ENCODE measurements around the gene ZFY. TPM values are rescaled to one million over a fixed set of nuclear protein-coding genes. Genes with fewer than 3 reads are reported as not detected.
"Not testable (repeated sequence)": the region's sequence is repeated elsewhere in the genome, so short reads cannot be mapped to it uniquely, and the experiment has no call there.

The ZFY gene
- total RNA-seq, 1 experiment from 2014 or later, result not detected

- H3K36me3 ChIP-seq (ENCODE audit: insufficient read depth, low read length); H3K4me3 ChIP-seq (ENCODE audit: low read length); H3K79me2 ChIP-seq (ENCODE audit: low read length); DNase-seq; H3K27me3 ChIP-seq (ENCODE audit: low read length); H3K9me2 ChIP-seq (replicated peaks; ENCODE audit: insufficient read depth, low read length); H3K4me1 ChIP-seq (ENCODE audit: low read length); H3K9me3 ChIP-seq (ENCODE audit: low read length); H4K20me1 ChIP-seq (ENCODE audit: insufficient read depth, low read depth, low read length); H2AFZ ChIP-seq (ENCODE audit: low read length); H3K9ac ChIP-seq (ENCODE audit: low read length); H3K27ac ChIP-seq (ENCODE audit: low read length); H3K4me2 ChIP-seq (ENCODE audit: low read depth, low read length, poor library complexity, severe bottlenecking): not testable (repeated sequence)
These were observed 52.0 kb downstream of the ZFY start for GRCh38 chrY:2987178-2987577.

GRCh38 chrY:2997369-2997768 is 62.2 kb downstream of the ZFY start:
- H3K36me3 ChIP-seq (ENCODE audit: insufficient read depth, low read length); H3K4me1 ChIP-seq (ENCODE audit: low read length); H3K9me2 ChIP-seq (replicated peaks; ENCODE audit: insufficient read depth, low read length); H3K9me3 ChIP-seq (ENCODE audit: low read length); H3K27ac ChIP-seq (ENCODE audit: low read length); DNase-seq; H3K79me2 ChIP-seq (ENCODE audit: low read length); H2AFZ ChIP-seq (ENCODE audit: low read length); H3K27me3 ChIP-seq (ENCODE audit: low read length); H3K9ac ChIP-seq (ENCODE audit: low read length); H4K20me1 ChIP-seq (ENCODE audit: insufficient read depth, low read depth, low read length); H3K4me3 ChIP-seq (ENCODE audit: low read length); H3K4me2 ChIP-seq (ENCODE audit: low read depth, low read length, poor library complexity, severe bottlenecking): not testable (repeated sequence)

GRCh38 chrY:3002190-3002589 is 67.0 kb downstream of the ZFY start:
- Histone ChIP-seq H3K27me3 (ENCODE audit: low read length) (no peaks in the 10 kb centered on the region), H3K79me2 (ENCODE audit: low read length) (no peaks in the 10 kb centered on the region), H3K27ac (ENCODE audit: low read length) (no peak overlapping the region), H3K9ac (ENCODE audit: low read length) (no peak overlapping the region), H4K20me1 (ENCODE audit: insufficient read depth, low read depth, low read length) (no peaks in the 10 kb centered on the region), H2AFZ (ENCODE audit: low read length) (no peak overlapping the region), H3K9me3 (ENCODE audit: low read length) (no peaks in the 10 kb centered on the region), H3K4me1 (ENCODE audit: low read length) (no peaks in the 10 kb centered on the region), H3K9me2 (replicated peaks; ENCODE audit: insufficient read depth, low read length) (no peaks in the 10 kb centered on the region), H3K36me3 (ENCODE audit: insufficient read depth, low read length) (no peaks in the 10 kb centered on the region), H3K4me2 (ENCODE audit: low read depth, low read length, poor library complexity, severe bottlenecking) (no peak overlapping the region), H3K4me3 (ENCODE audit: low read length) (no peak overlapping the region)
- no peak for DNase-seq

- Histone ChIP-seq H3K79me2 (ENCODE audit: low read length) (no peaks in the 10 kb centered on the region), H4K20me1 (ENCODE audit: insufficient read depth, low read depth, low read length) (no peaks in the 10 kb centered on the region), H3K4me2 (ENCODE audit: low read depth, low read length, poor library complexity, severe bottlenecking) (no peak overlapping the region), H3K9me3 (ENCODE audit: low read length) (no peaks in the 10 kb centered on the region), H3K9me2 (replicated peaks; ENCODE audit: insufficient read depth, low read length) (no peaks in the 10 kb centered on the region), H3K4me1 (ENCODE audit: low read length) (no peaks in the 10 kb centered on the region), H3K9ac (ENCODE audit: low read length) (no peak overlapping the region), H3K36me3 (ENCODE audit: insufficient read depth, low read length) (no peaks in the 10 kb centered on the region), H3K27me3 (ENCODE audit: low read length) (no peaks in the 10 kb centered on the region), H2AFZ (ENCODE audit: low read length) (no peak overlapping the region), H3K27ac (ENCODE audit: low read length) (no peak overlapping the region), H3K4me3 (ENCODE audit: low read length) (no peak overlapping the region)
- no peak for DNase-seq
These were observed 67.7 kb downstream of the ZFY start for GRCh38 chrY:3002680-3003515.

- H3K27me3 ChIP-seq (ENCODE audit: low read length), result no peaks in the 10 kb centered on the region
- no peaks in the 10 kb centered on the region for H3K4me1 ChIP-seq (ENCODE audit: low read length)
- no peak overlapping the region for H3K27ac ChIP-seq (ENCODE audit: low read length)
- no peak overlapping the region for H3K4me2 ChIP-seq (ENCODE audit: low read depth, low read length, poor library complexity, severe bottlenecking)
- no peak overlapping the region for H3K4me3 ChIP-seq (ENCODE audit: low read length)
- H4K20me1 ChIP-seq (ENCODE audit: insufficient read depth, low read depth, low read length), result no peaks in the 10 kb centered on the region
- H3K9ac ChIP-seq (ENCODE audit: low read length), result no peak overlapping the region
- DNase-seq, result no peak
- H3K79me2 ChIP-seq (ENCODE audit: low read length), result no peaks in the 10 kb centered on the region
- no peaks in the 10 kb centered on the region for H3K9me3 ChIP-seq (ENCODE audit: low read length)
- no peak overlapping the region for H2AFZ ChIP-seq (ENCODE audit: low read length)
- no peaks in the 10 kb centered on the region for H3K36me3 ChIP-seq (ENCODE audit: insufficient read depth, low read length)
- no peaks in the 10 kb centered on the region for H3K9me2 ChIP-seq (replicated peaks; ENCODE audit: insufficient read depth, low read length)
These were observed 68.3 kb downstream of the ZFY start for GRCh38 chrY:3003516-3003830.

- Histone ChIP-seq H3K4me3 (ENCODE audit: low read length) (no peak overlapping the region), H3K27me3 (ENCODE audit: low read length) (no peaks in the 10 kb centered on the region), H2AFZ (ENCODE audit: low read length) (no peak overlapping the region), H3K27ac (ENCODE audit: low read length) (no peak overlapping the region), H3K9me2 (replicated peaks; ENCODE audit: insufficient read depth, low read length) (no peaks in the 10 kb centered on the region), H3K9ac (ENCODE audit: low read length) (no peak overlapping the region), H3K79me2 (ENCODE audit: low read length) (no peaks in the 10 kb centered on the region), H3K4me2 (ENCODE audit: low read depth, low read length, poor library complexity, severe bottlenecking) (no peak overlapping the region), H3K9me3 (ENCODE audit: low read length) (no peaks in the 10 kb centered on the region), H3K36me3 (ENCODE audit: insufficient read depth, low read length) (no peaks in the 10 kb centered on the region), H4K20me1 (ENCODE audit: insufficient read depth, low read depth, low read length) (no peaks in the 10 kb centered on the region), H3K4me1 (ENCODE audit: low read length) (no peaks in the 10 kb centered on the region)
- DNase-seq, result no peak
These were observed 68.7 kb downstream of the ZFY start for GRCh38 chrY:3003846-3004245.

GRCh38 chrY:3006031-3006430 is 70.8 kb downstream of the ZFY start:
- H3K9me3 ChIP-seq (ENCODE audit: low read length); H3K9ac ChIP-seq (ENCODE audit: low read length); H3K4me2 ChIP-seq (ENCODE audit: low read depth, low read length, poor library complexity, severe bottlenecking); H3K79me2 ChIP-seq (ENCODE audit: low read length); DNase-seq; H4K20me1 ChIP-seq (ENCODE audit: insufficient read depth, low read depth, low read length); H3K9me2 ChIP-seq (replicated peaks; ENCODE audit: insufficient read depth, low read length); H3K4me1 ChIP-seq (ENCODE audit: low read length); H3K4me3 ChIP-seq (ENCODE audit: low read length); H3K27me3 ChIP-seq (ENCODE audit: low read length); H3K36me3 ChIP-seq (ENCODE audit: insufficient read depth, low read length); H2AFZ ChIP-seq (ENCODE audit: low read length); H3K27ac ChIP-seq (ENCODE audit: low read length): not testable (repeated sequence)

- Histone ChIP-seq H4K20me1 (ENCODE audit: insufficient read depth, low read depth, low read length) (no peaks in the 10 kb centered on the region), H3K79me2 (ENCODE audit: low read length) (no peaks in the 10 kb centered on the region), H3K9me3 (ENCODE audit: low read length) (no peaks in the 10 kb centered on the region), H3K4me1 (ENCODE audit: low read length) (no peaks in the 10 kb centered on the region), H3K36me3 (ENCODE audit: insufficient read depth, low read length) (no peaks in the 10 kb centered on the region), H3K4me2 (ENCODE audit: low read depth, low read length, poor library complexity, severe bottlenecking) (no peak overlapping the region), H3K27me3 (ENCODE audit: low read length) (no peaks in the 10 kb centered on the region), H3K27ac (ENCODE audit: low read length) (no peak overlapping the region), H2AFZ (ENCODE audit: low read length) (no peak overlapping the region), H3K4me3 (ENCODE audit: low read length) (no peak overlapping the region), H3K9ac (ENCODE audit: low read length) (no peak overlapping the region), H3K9me2 (replicated peaks; ENCODE audit: insufficient read depth, low read length) (no peaks in the 10 kb centered on the region)
- no peak for DNase-seq
These were observed 72.8 kb downstream of the ZFY start for GRCh38 chrY:3007967-3008366.

- Histone ChIP-seq H4K20me1 (ENCODE audit: insufficient read depth, low read depth, low read length) (no peaks in the 10 kb centered on the region), H3K4me2 (ENCODE audit: low read depth, low read length, poor library complexity, severe bottlenecking) (no peak overlapping the region), H2AFZ (ENCODE audit: low read length) (no peak overlapping the region), H3K27me3 (ENCODE audit: low read length) (no peaks in the 10 kb centered on the region), H3K9ac (ENCODE audit: low read length) (no peak overlapping the region), H3K9me3 (ENCODE audit: low read length) (no peaks in the 10 kb centered on the region), H3K9me2 (replicated peaks; ENCODE audit: insufficient read depth, low read length) (no peaks in the 10 kb centered on the region), H3K27ac (ENCODE audit: low read length) (no peak overlapping the region), H3K4me1 (ENCODE audit: low read length) (no peaks in the 10 kb centered on the region), H3K36me3 (ENCODE audit: insufficient read depth, low read length) (no peaks in the 10 kb centered on the region), H3K79me2 (ENCODE audit: low read length) (no peaks in the 10 kb centered on the region), H3K4me3 (ENCODE audit: low read length) (no peak overlapping the region)
- DNase-seq, result no peak
These were observed 77.0 kb downstream of the ZFY start for GRCh38 chrY:3012226-3012625.
